ENCODE measurements around the gene EEF2K.

The EEF2K gene

DNA sequence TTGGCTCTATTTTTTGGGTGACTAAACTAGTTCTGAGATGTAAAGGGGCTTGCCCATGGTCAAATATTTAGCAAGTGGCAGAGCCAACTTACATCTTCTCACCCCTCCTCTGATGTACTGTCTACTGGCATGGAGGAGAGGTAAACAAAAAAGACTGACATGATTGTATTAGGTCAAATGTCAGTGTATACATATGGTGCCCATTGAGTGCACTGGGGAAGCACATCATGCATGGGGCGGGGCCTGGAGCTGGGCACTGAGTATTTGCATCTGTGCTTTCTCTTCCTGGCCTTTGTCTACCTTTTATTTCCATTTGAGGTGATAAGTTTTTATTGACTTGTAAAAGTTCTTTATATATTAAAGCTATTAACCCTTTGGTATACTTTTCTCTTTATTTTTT is 68.8 kb downstream of the EEF2K start:
- no peak overlapping the region for H3K4me3 ChIP-seq (replicated peaks; ENCODE audit: low read depth, low read length)
- DNase-seq (ENCODE audit: extremely low read depth, low read depth) = no peak
- TF ChIP-seq, protein P1, sequence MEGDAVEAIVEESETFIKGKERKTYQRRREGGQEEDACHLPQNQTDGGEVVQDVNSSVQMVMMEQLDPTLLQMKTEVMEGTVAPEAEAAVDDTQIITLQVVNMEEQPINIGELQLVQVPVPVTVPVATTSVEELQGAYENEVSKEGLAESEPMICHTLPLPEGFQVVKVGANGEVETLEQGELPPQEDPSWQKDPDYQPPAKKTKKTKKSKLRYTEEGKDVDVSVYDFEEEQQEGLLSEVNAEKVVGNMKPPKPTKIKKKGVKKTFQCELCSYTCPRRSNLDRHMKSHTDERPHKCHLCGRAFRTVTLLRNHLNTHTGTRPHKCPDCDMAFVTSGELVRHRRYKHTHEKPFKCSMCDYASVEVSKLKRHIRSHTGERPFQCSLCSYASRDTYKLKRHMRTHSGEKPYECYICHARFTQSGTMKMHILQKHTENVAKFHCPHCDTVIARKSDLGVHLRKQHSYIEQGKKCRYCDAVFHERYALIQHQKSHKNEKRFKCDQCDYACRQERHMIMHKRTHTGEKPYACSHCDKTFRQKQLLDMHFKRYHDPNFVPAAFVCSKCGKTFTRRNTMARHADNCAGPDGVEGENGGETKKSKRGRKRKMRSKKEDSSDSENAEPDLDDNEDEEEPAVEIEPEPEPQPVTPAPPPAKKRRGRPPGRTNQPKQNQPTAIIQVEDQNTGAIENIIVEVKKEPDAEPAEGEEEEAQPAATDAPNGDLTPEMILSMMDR (IDR thresholded peaks at IDR 0.05; ENCODE audit: low read depth, low read length, missing control alignments) = no peak

DNA sequence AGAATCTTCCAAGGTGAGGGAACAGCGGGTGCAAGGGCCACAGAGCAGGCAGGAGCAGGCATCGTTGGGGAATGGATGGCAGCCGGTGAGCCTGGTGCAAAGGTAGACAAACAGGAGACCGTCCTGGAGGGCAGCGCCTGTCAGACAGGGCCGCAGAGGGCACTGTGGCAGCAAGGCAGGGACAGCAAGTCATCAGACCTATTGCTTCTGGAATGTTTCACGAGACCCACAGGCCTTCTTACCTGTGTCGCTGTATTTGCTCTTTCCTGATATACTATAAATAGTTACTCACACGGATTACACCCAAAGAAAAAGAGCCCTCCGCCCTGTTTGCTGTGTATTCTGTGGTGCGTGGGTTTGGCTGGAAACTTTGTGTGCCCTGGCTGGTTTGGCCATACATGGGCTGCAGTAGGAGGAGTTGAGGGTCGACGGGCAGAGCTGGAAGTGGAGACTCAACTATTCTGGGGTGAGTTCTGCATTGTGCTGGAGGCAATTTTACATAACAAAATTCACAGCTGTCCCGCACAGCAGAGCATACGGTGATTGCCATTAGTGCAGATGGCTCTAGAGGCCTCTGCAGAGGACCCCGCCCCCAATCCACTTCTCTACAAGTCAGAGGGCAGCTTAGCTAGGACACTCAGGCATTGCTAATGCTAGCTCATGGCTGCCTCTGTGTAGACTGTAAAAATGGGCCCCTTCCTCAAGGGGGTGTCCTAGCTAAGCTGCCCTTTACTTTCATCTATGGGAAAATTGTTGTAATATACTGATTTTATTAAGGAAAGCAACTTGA is 72.6 kb downstream of the EEF2K start:
- TF ChIP-seq, protein P1 (IDR thresholded peaks at IDR 0.05; ENCODE audit: low read depth, low read length, missing control alignments) = no peak
- DNase-seq (ENCODE audit: extremely low read depth, low read depth) = no peak
- H3K4me3 ChIP-seq (replicated peaks; ENCODE audit: low read depth, low read length) = no peak overlapping the region

GRCh38 chr16:22282254-22282892 is 76.3 kb downstream of the EEF2K start:
- no peak overlapping the region for H3K4me3 ChIP-seq (replicated peaks; ENCODE audit: low read depth, low read length)
- no peak for DNase-seq (ENCODE audit: extremely low read depth, low read depth)
- TF ChIP-seq, protein P1 (IDR thresholded peaks at IDR 0.05; ENCODE audit: low read depth, low read length, missing control alignments) = no peak

DNA sequence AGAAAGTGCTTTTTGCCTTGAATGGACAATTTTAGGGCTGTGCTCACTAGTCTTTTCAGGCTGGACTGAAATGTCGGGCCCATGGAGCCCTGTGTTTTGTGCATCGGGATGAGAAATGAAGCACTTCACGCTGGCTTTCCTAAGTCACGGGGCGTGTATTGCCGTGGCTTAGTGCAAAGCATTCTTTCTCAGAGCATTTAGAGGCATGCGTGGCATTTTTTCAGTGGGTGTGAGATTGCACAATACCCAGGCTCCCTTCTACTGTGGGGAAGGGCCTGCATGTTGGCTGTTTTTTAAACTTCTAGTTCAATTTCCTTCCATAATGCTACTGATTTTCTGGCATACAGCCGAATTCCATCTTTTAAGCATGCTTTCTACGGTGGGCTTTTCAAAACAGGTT is 78.6 kb downstream of the EEF2K start:
- H3K4me3 ChIP-seq (replicated peaks; ENCODE audit: low read depth, low read length) = no peak overlapping the region
- TF ChIP-seq, protein P1 (IDR thresholded peaks at IDR 0.05; ENCODE audit: low read depth, low read length, missing control alignments) = no peak
- no peak for DNase-seq (ENCODE audit: extremely low read depth, low read depth)

DNA sequence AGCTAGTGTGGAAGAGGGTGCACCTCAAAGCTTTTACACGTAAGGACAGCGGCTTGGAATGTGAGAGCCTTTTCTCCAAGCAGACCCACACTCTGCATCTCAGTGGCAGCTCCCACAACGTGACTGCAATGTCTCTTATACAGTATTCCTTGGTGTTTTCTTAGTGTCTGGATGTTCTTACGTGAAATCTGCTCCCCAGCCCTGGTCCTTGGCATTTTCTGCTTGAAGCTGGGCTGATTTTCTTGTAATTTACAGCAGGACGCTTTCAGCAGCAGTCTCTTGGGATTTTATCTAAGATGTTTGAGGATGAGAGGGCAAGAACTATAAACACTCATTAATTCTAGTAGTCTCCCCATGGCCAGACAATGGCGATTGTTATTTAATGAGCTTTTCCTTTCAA is 79.0 kb downstream of the EEF2K start:
- TF ChIP-seq, protein P1 (IDR thresholded peaks at IDR 0.05; ENCODE audit: low read depth, low read length, missing control alignments) = no peak
- H3K4me3 ChIP-seq (replicated peaks; ENCODE audit: low read depth, low read length) = no peak overlapping the region
- DNase-seq (ENCODE audit: extremely low read depth, low read depth) = no peak

DNA sequence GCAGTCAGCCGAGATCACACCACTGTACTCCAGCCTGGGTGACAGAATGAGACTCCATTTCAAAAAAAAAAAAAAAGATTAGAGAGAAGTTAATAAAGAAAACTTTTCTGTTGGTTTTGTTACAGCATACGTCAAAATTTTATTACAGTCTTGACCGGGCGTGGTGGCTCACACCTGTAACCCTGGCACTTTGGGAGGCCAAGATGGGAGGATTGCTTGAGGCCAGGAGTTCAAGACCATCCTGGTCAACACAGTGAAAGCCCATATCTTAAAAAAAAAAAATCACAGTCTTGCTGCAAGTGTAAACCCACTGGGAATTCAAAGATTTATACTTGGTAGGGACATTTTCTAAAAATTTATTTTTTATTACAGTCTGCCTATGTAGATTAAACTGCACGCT is 84.9 kb downstream of the EEF2K start:
- no peak for DNase-seq (ENCODE audit: extremely low read depth, low read depth)
- H3K4me3 ChIP-seq (replicated peaks; ENCODE audit: low read depth, low read length) = no peak overlapping the region
- TF ChIP-seq, protein P1 (IDR thresholded peaks at IDR 0.05; ENCODE audit: low read depth, low read length, missing control alignments) = no peak
